Measurements from ENCODE around the gene CRIP2. TPM values are rescaled to one million over a fixed set of nuclear protein-coding genes. Genes with fewer than 3 reads are reported as not detected.

CRIP2 gene
- total and polyA plus RNA-seq, 2 of the 13 experiments (the other 11 are each of a cell fraction or from before 2014, with no cell fraction given) = 31.6 to 37.9 TPM

- TF ChIP-seq UBTF (CRISPR knock-in tag; IDR thresholded peaks at IDR 0.05) = peak; percentile 8; the same call in 1 of the 2 replicates
- TF ChIP-seq ZBTB7A (CRISPR knock-in tag; IDR thresholded peaks at IDR 0.05) = no peak
- no peak for TF ChIP-seq SOX6 (IDR thresholded peaks at IDR 0.05)
- no peak for TF ChIP-seq SOX6 (CRISPR knock-in tag; IDR thresholded peaks at IDR 0.05)
- TF ChIP-seq ZSCAN25 (CRISPR knock-in tag; IDR thresholded peaks at IDR 0.05) = no peak
- no peak for TF ChIP-seq SP5 (CRISPR knock-in tag; IDR thresholded peaks at IDR 0.05; ENCODE audit: borderline replicate concordance, low read depth)
- no peak for TF ChIP-seq ZNF121 (CRISPR knock-in tag; IDR thresholded peaks at IDR 0.05)
- no peak for TF ChIP-seq TARDBP (CRISPR knock-in tag; IDR thresholded peaks at IDR 0.05)
- TF ChIP-seq CREB3 (CRISPR knock-in tag; IDR thresholded peaks at IDR 0.05) = no peak
- TF ChIP-seq MEIS1 (CRISPR knock-in tag; IDR thresholded peaks at IDR 0.05; ENCODE audit: borderline replicate concordance) = no peak
- no peak for TF ChIP-seq ZNF619 (CRISPR knock-in tag; IDR thresholded peaks at IDR 0.05)
- no peak for TF ChIP-seq TSC22D2 (CRISPR knock-in tag; IDR thresholded peaks at IDR 0.05; ENCODE audit: borderline replicate concordance)
- no peak for TF ChIP-seq THAP9 (CRISPR knock-in tag; IDR thresholded peaks at IDR 0.05; ENCODE audit: borderline replicate concordance)
- TF ChIP-seq ZSCAN30 (CRISPR knock-in tag; IDR thresholded peaks at IDR 0.05) = no peak
- TF ChIP-seq SNAPC5 (CRISPR knock-in tag; IDR thresholded peaks at IDR 0.05; ENCODE audit: borderline replicate concordance) = no peak
- TF ChIP-seq ZFY (CRISPR knock-in tag; IDR thresholded peaks at IDR 0.05) = peak; percentile 37; the same call in 1 of the 2 replicates
- no peak for TF ChIP-seq FOXJ3 (CRISPR knock-in tag; IDR thresholded peaks at IDR 0.05; ENCODE audit: borderline replicate concordance)
- TF ChIP-seq KDM6A (CRISPR knock-in tag; IDR thresholded peaks at IDR 0.05; ENCODE audit: low read depth) = no peak
- TF ChIP-seq KDM2A (CRISPR knock-in tag; IDR thresholded peaks at IDR 0.05; ENCODE audit: borderline replicate concordance, low read depth) = peak; percentile 59; the same call in 1 of the 2 replicates
- TF ChIP-seq ZNF687 (CRISPR knock-in tag; IDR thresholded peaks at IDR 0.05) = peak; percentile 48
- no peak for TF ChIP-seq SRY (CRISPR knock-in tag; IDR thresholded peaks at IDR 0.05)
Observed at GRCh38 chr14:105487449-105487985, 12.9 kb downstream of the CRIP2 start (continued).

Data from HepG2 (cell line).